Measurements from ENCODE around the gene ERBB4. TPM values are rescaled to one million over a fixed set of nuclear protein-coding genes. Genes with fewer than 3 reads are reported as not detected.
"Not testable (repeated sequence)": the region's sequence is repeated elsewhere in the genome, so short reads cannot be mapped to it uniquely, and the experiment has no call there.

The ERBB4 gene
- total RNA-seq, 1 donor from 2014 or later, result 2.1 TPM

- DNase-seq, result no peak
Measured at GRCh38 chr2:211534632-211535031, 1004.0 kb downstream of the ERBB4 start.

DNA sequence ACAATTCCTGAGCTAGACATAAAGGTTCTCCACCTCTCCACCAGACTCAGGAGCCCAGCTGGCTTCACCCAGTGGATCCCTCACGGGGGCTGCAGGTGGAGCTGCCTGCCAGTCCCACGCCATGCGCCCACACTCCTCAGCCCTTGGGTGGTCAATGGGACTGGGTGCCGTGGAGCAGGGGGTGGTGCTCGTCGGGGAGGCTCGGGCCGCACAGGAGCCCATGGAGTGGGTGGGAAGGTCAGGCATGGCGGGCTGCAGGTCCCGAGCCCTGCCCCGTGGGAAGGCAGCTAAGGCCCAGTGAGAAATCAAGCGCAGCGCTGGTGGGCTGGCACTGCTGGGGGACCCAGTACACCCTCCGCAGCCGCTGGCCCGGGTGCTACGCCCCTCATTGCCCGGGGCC, 1014.4 kb downstream of the ERBB4 start:
- DNase-seq, result not testable (repeated sequence)

GRCh38 chr2:211516537-211516936, 1022.1 kb downstream of the ERBB4 start:
- DNase-seq, result no peak

DNA sequence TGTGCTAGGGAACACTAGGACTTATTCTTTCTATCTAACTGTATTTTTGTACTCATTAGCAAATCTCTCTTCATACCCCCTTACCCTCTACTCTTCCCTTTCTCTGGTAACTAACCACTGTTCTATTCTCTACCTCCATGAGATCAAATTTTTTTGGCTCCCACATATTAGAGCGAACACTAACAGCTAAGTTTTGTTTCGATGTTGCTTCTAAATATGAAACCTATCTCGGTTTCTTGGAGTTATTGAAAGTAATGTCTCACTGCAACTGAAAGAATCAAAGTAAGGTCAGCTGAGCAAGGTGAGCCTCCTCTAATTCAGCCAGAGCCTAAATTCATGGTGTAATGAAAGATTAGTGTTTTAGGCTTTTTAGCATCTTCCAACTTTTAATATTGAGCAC, 1024.6 kb downstream of the ERBB4 start:
- DNase-seq, result no peak

- no peak for DNase-seq
Measured at GRCh38 chr2:211513446-211513845, 1025.2 kb downstream of the ERBB4 start.

- no peak for DNase-seq
Measured at GRCh38 chr2:211512806-211513205, 1025.8 kb downstream of the ERBB4 start.

GRCh38 chr2:211503856-211504255, 1034.7 kb downstream of the ERBB4 start:
- no peak for DNase-seq

DNA sequence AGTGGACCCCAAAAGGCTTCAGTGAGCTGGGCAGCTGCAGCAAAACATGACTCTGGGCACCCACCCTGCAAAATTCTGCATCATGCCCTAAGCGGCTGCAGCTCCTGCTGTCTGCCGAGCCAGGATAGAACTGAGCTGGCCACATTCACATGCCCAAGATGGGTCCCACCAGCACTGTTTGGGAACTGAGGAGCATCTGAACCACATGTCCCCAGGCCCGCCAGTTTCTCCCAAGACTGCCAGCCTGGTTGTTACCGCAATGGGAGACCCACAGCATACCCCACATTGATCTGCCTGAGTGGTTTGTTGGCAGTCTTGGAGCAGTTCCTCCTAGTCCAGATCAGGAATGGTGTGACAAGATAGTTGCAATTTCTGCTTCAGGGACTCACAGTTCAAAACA, 1035.4 kb downstream of the ERBB4 start:
- no peak for DNase-seq

DNA sequence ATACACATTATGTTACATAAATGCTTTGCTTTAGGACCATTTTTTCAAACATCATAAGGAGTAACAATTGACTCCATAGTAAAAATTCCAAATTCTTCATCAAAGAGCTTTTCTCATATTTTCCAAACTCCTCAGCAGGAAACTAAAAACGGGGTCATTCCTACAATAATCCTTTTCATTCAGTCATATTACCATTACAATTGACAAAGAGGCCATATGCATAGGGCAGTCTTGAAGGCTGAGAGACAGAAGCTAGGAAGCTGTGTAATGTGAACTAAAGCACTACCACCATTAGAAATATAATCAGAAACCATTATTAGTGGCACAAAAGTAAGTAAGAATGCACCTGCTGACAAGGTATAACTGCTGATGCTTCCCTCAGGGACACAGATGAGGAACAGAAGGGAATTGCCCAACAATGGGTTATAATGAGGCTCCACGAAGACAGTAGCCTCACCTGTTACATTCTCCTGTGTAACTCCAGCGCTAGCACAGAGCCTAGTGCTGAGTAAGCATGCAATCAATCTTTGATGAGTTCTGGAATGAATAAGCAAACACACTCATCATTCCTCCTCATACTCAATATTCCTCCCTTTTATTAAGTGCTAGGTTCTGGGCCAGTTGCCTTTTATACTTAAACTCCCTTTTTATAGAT, 1039.9 kb downstream of the ERBB4 start:
- DNase-seq, result no peak

GRCh38 chr2:211495339-211495738, 1043.3 kb downstream of the ERBB4 start:
- DNase-seq, result no peak

- no peak for DNase-seq
Measured at GRCh38 chr2:211494536-211494935, 1044.1 kb downstream of the ERBB4 start.

GRCh38 chr2:211494085-211494484, 1044.5 kb downstream of the ERBB4 start:
- DNase-seq, result no peak

DNA sequence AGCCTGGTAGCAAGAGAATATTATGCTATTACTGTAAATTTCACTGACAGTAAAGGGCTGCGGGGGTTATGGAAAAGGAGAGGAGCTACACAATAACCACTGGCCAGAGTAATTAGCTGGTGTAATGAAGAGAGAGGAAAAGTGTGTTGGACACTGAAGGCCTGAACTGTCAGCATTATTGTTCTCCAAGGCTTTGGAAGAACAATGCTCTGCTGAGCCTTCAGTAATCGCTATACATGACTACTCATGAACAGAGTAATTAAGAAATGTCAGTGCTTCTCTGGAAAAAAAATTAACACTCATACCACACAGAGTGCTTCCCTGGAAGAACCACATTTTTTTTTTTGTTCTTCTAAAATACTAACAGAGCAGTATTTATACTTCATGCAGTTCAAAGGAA, 1050.9 kb downstream of the ERBB4 start:
- no peak for DNase-seq

DNA sequence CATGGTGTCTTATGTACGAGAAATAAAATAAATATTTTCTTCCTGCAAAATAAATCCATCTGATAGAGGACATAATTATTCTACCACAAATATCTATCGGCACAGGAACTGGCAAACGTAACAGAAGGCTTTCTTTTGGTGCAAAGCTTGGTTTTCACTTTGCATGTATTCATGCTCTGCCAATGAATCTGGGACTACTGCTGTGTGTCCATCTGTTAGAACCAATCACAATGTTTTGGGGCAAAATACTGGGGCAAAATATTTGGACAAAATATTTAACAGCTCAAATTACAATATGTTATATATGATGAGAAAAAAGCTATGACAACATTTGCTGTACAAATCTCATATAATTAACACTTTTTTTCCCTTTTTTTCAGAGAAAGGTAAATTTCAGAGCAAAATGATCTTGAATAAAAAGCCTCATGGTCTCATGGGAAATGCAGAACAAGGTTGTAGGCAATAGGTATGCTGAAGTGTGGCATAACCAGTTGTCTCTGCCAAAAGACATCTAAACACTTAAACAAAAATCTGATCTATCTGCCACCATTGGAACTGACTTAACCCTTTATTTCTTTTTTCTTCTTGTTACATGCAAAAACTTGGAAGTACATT, 1059.0 kb downstream of the ERBB4 start:
- DNase-seq, result no peak

DNA sequence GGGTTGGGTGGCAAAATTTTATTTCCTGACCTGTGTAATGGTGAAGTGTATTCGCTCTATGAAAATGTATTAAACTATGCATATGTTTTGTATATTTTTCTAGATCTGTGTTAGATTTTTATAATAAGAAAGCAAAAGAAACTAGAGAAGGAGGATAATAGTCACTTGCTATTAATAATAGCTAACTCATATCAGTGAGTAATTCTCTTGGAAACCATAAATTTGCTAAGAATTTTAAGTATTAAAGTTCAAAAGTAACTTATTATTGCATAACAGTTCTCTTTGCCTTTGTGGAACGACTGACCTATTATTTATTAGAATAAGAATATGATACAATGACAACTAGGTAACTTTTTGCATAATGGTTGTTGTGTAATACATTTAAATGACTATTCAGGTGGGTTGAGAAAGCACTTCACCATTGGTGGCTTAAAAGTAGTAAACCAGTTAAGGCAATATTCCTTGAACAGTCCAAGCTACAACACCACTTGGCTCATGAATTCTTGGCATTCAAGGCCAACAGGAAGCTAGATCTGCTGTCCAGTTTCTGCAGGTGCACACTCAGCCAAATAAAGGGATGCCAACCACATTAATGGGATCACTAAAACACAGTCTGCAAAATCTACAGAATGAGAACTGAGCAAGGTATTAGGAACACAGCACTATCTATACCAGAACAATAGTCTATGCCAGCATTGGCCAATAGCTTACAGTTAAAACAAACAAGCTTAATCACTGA, 1060.9 kb downstream of the ERBB4 start:
- no peak for DNase-seq

DNA sequence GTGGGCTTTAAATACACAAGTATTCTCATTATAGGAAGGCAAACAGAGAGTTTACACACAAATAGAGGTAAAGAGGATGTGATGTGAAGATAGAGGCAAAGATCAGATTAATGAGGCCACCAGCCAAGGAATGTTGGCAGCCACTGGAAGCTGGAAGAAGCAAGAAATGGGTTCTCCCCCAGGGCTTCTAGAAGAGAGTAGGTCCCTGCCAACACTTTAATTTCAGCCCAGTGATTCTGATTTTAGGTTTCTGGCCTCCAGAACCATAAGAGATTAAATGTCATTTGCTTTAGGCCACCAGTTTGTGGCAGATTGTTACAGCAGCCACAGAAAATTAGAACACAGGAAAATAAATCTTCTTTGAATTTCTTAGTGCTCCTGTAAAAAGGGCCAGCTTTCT, 1065.5 kb downstream of the ERBB4 start:
- no peak for DNase-seq

- no peak for DNase-seq
Measured at GRCh38 chr2:211469664-211470059, 1068.9 kb downstream of the ERBB4 start.

DNA sequence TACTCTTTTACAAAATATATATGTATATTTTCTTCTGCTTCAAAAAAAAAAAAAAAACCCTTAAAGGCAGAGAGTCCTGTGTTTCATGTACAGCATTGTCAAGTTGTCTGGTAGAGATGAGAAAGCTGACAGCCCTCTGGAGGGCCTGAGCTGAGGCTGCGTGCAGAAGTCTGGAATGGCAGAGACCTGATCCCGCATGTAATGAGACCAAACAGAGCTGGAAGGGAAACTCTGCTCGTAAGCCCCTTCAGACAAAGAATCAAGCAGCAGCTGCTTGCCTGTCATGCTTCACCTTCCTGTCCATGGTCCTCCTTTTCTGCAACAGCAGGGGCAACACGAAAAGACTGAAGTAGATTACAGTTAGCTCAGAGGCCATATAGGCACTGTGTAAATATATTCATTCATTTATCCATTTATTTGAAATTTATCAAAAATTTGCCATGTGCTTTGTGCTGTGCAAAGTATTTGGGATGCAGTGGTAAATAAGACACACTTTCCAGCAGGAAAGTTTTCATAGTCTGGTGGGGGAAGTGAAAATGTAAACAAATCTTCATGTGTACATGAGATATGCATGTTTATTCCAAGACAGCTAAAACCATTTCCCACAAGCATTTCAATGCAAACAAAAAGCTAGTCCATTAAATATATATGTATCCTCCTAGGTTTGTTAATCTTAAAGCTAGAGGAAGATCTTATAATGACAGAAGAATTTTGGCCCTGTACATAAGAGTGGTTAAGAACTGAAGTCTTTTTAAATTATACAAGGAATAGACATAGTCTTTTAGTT, 1069.5 kb downstream of the ERBB4 start:
- DNase-seq, result no peak

DNA sequence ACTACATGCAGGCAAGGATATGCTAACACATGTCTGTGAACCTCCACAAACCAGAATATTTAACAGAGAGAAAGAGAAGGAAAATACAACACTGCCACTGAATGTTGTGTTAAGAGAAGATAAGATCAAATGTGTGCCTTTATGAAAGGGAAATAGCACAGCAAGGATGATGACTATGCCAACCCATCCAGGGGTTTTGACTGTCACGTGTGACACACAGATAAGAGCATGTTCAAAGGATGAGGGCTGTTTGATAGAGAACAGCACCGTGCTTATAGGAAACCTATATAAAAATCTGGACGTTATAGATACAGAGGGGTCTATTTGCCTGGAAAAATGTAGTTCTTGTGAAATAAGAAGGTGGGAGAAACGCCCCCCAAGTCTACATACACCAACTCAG, 1070.4 kb downstream of the ERBB4 start:
- DNase-seq, result no peak

DNA sequence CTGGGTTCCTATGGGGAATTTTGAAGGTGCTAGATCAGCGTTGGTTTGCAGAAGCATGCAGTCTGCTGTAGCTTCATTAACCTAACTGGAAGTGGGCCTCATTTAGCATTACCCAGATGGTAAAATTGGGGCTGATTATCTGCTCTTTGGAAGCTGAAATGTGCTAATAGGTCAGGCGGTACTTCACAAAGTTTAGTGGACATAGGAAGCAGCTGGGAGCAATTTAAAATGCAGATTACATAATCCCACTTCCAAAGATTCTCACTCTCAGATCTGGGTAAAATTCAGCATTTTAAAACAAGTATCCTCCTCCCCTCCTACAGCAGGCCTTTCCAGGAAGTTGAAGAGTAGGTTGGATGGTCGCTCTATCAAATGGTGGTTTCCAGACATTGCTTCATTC, 1075.2 kb downstream of the ERBB4 start:
- DNase-seq, result no peak

GRCh38 chr2:211458974-211459373, 1079.6 kb downstream of the ERBB4 start:
- no peak for DNase-seq

DNA sequence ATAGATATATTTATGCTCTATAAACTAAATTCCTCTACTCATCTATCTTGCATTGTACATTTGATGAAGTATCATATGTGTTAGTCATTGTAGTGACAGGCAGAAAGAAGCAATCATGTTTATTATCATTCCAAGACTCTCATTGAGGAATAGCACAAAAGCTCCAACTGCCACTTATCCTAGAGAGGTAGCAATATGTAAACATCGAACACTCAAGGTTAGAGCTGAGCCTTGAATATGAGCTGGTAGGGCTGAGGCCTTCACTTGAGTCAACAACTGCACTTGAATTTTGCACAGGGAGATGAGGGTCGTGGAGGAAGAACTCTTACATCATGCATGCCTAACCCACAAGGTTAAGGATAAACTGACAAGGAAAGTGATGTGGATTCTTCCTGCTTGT, 1081.3 kb downstream of the ERBB4 start:
- DNase-seq, result no peak

All from skin of body (tissue), 2 donors.